Activated CD8-positive, alpha-beta memory T cell treated with anti-CD3 and anti-CD28 coated beads, Interleukin-2, amount 10 ng/mL, durations not matched to agents 7 days and 5 days (primary cell): ENCODE measurements around the gene SRA1. TPM values are rescaled to one million over a fixed set of nuclear protein-coding genes. Genes with fewer than 3 reads are reported as not detected.

Experiments used
- ATAC-seq: fragments of 150-1000 bp; cut with Tn5 transposase; one replicate; pipeline ENCODE4 v1.10.0; 2021; ENCODE audit warnings: moderate library complexity
- CTCF ChIA-PET: fragments of 350-600 bp; sonication (Branson Sonifier 250); formaldehyde crosslinking; loops from one replicate; lab custom pipeline; 2021; ENCODE audit warnings: antibody characterized with exemption; lab: Charles Lee
- DNase-seq: peaks from one replicate; pipeline ENCODE4 v3.0.0-alpha.2; 2020
- H3K27ac Mint-ChIP-seq: one replicate; pipeline ENCODE4 v1.8.0; 2021; ENCODE audit warnings: mild to moderate bottlenecking, mixed read lengths
- H3K27me3 Mint-ChIP-seq: one replicate; pipeline ENCODE4 v1.8.0; 2021; ENCODE audit warnings: mixed read lengths
- H3K36me3 Mint-ChIP-seq: one replicate; pipeline ENCODE4 v1.8.0; 2021; ENCODE audit warnings: mild to moderate bottlenecking, mixed read lengths
- H3K4me1 Mint-ChIP-seq: one replicate; pipeline ENCODE4 v1.8.0; 2021; ENCODE audit warnings: mixed read lengths
- H3K4me3 Mint-ChIP-seq: one replicate; pipeline ENCODE4 v1.8.0; 2021; ENCODE audit warnings: mild to moderate bottlenecking, moderate library complexity, mixed read lengths
- H3K9me3 Mint-ChIP-seq: one replicate; pipeline ENCODE4 v1.8.0; 2022; ENCODE audit warnings: low read depth, mixed read lengths
- total RNA-seq, 2 experiments: library from RNA; stranded (reverse); gene quantifications; one replicate each; pipeline ENCODE4 v1.2.3, GENCODE V29; 2021

Gene SRA1
- total RNA-seq, 2 experiments from 2014 or later = 37.9 to 47.3 TPM

- no peak for ATAC-seq
- peaks cover 36% of the 10 kb centered on the region for H3K36me3 Mint-ChIP-seq
- no peak for DNase-seq
- H3K4me3 Mint-ChIP-seq = no peak overlapping the region
- CTCF ChIA-PET = interaction anchor here (1.2 kb wide), 1 partner anchor 80 kb away, joined by 3 read pairs; the partner anchor contains the start of genes IK and NDUFA2
- no peak overlapping the region for H3K27ac Mint-ChIP-seq
- H3K9me3 Mint-ChIP-seq = no peaks in the 10 kb centered on the region
- peaks cover 59% of the 10 kb centered on the region for H3K4me1 Mint-ChIP-seq
- no peaks in the 10 kb centered on the region for H3K27me3 Mint-ChIP-seq
Observed at GRCh38 chr5:140567136-140567818, 10.0 kb upstream of the SRA1 start.

GRCh38 chr5:140566665-140567064 is 9.4 kb upstream of the SRA1 start:
- DNase-seq (no peak), ATAC-seq (no peak)
- peak overlapping the region; percentile 13 for H3K4me3 Mint-ChIP-seq
- peaks cover 59% of the 10 kb centered on the region for H3K4me1 Mint-ChIP-seq
- peaks cover 36% of the 10 kb centered on the region for H3K36me3 Mint-ChIP-seq
- no peaks in the 10 kb centered on the region for H3K9me3 Mint-ChIP-seq
- no peaks in the 10 kb centered on the region for H3K27me3 Mint-ChIP-seq
- CTCF ChIA-PET = interaction anchor here (1.2 kb wide), 2 partner anchors 9 to 81 kb away, joined by 3 to 4 read pairs; partner anchors contain the start of genes IK and NDUFA2
- H3K27ac Mint-ChIP-seq = peak overlapping the region; percentile 30

- ATAC-seq = no peak
- peak overlapping the region; percentile 95 for H3K27ac Mint-ChIP-seq
- H3K36me3 Mint-ChIP-seq = peaks cover 35% of the 10 kb centered on the region
- no peaks in the 10 kb centered on the region for H3K27me3 Mint-ChIP-seq
- H3K9me3 Mint-ChIP-seq = no peaks in the 10 kb centered on the region
- CTCF ChIA-PET = interaction anchor here (0.9 to 1.6 kb wide), 6 partner anchors 9 to 202 kb away, joined by 3 to 9 read pairs (median 4); partner anchors contain the start of genes IK, NDUFA2 and SRA1
- peaks cover 59% of the 10 kb centered on the region for H3K4me1 Mint-ChIP-seq
- H3K4me3 Mint-ChIP-seq = peak overlapping the region; percentile 94
- DNase-seq = no peak
Observed at GRCh38 chr5:140565780-140566095, 8.5 kb upstream of the SRA1 start.

GRCh38 chr5:140565024-140565779 is 7.9 kb upstream of the SRA1 start:
- CTCF ChIA-PET = interaction anchor here (0.9 to 1.6 kb wide), 6 partner anchors 8 to 202 kb away, joined by 3 to 9 read pairs (median 4); partner anchors contain the start of genes IK, NDUFA2 and SRA1
- peak; percentile 47 for DNase-seq
- H3K4me1 Mint-ChIP-seq = peaks cover 58% of the 10 kb centered on the region
- H3K36me3 Mint-ChIP-seq = peaks cover 30% of the 10 kb centered on the region
- H3K27ac Mint-ChIP-seq = peak overlapping the region; percentile 95
- no peaks in the 10 kb centered on the region for H3K9me3 Mint-ChIP-seq
- no peak for ATAC-seq
- H3K4me3 Mint-ChIP-seq = peak overlapping the region; percentile 94
- no peaks in the 10 kb centered on the region for H3K27me3 Mint-ChIP-seq

- Mint-ChIP-seq H3K9me3 (no peaks in the 10 kb centered on the region), H3K27ac (peak within 1 kb of the TSS; percentile 95), H3K27me3 (no peaks in the 10 kb centered on the region), H3K36me3 (peaks cover 30% of the 10 kb centered on the region), H3K4me3 (peak within 1 kb of the TSS; percentile 94), H3K4me1 (peaks cover 50% of the 10 kb centered on the region)
- peak; percentile 99 for DNase-seq
- ATAC-seq = peak; percentile 93
- CTCF ChIA-PET = interaction anchor here (0.9 to 1.6 kb wide), 5 partner anchors 7 to 83 kb away, joined by 3 to 9 read pairs (median 4); partner anchors contain the start of genes CD14, IK, NDUFA2 and SRA1
Observed at GRCh38 chr5:140564196-140565023, 7.1 kb upstream of the SRA1 start, which contains the start of the genes APBB3 and SLC35A4. APBB3 (minus strand) TSS chr5:140564598; CDS start chr5:140564245, 353 bp downstream. SLC35A4 (plus strand) TSS chr5:140564828; CDS start chr5:140567170, 2,342 bp downstream.

- no peak for ATAC-seq
- no peaks in the 10 kb centered on the region for H3K27me3 Mint-ChIP-seq
- peak overlapping the region; percentile 94 for H3K4me3 Mint-ChIP-seq
- CTCF ChIA-PET = interaction anchor here (1.1 kb wide), 1 partner anchor 69 kb away, joined by 3 read pairs; the partner anchor contains the start of gene CD14
- DNase-seq = peak; percentile 45
- H3K27ac Mint-ChIP-seq = peak overlapping the region; percentile 95
- no peaks in the 10 kb centered on the region for H3K9me3 Mint-ChIP-seq
- H3K36me3 Mint-ChIP-seq = peaks cover 29% of the 10 kb centered on the region
- H3K4me1 Mint-ChIP-seq = peaks cover 42% of the 10 kb centered on the region
Observed at GRCh38 chr5:140563596-140563995, 6.3 kb upstream of the SRA1 start.

GRCh38 chr5:140561753-140562523 is 4.7 kb upstream of the SRA1 start:
- Mint-ChIP-seq H3K9me3 (no peaks in the 10 kb centered on the region), H3K4me1 (peaks cover 33% of the 10 kb centered on the region), H3K4me3 (no peak overlapping the region), H3K36me3 (peaks cover 14% of the 10 kb centered on the region), H3K27me3 (no peaks in the 10 kb centered on the region), H3K27ac (no peak overlapping the region)
- CTCF ChIA-PET = interaction anchor here (0.8 kb wide), 1 partner anchor 14 kb away, joined by 3 read pairs; the partner anchor contains the start of gene EIF4EBP3
- DNase-seq = no peak
- ATAC-seq = no peak

GRCh38 chr5:140560227-140560626 is 3.0 kb upstream of the SRA1 start:
- ATAC-seq = no peak
- H3K4me3 Mint-ChIP-seq = no peak overlapping the region
- H3K4me1 Mint-ChIP-seq = peaks cover 30% of the 10 kb centered on the region
- CTCF ChIA-PET = no interaction called here
- H3K27me3 Mint-ChIP-seq = no peaks in the 10 kb centered on the region
- no peak overlapping the region for H3K27ac Mint-ChIP-seq
- no peaks in the 10 kb centered on the region for H3K9me3 Mint-ChIP-seq
- peaks cover 15% of the 10 kb centered on the region for H3K36me3 Mint-ChIP-seq
- no peak for DNase-seq

- no peak overlapping the region for H3K27ac Mint-ChIP-seq
- CTCF ChIA-PET = interaction anchor here (1.1 to 1.3 kb wide), 3 partner anchors 77 to 213 kb away, joined by 3 to 4 read pairs (median 3); no protein-coding TSS in a partner anchor
Observed at GRCh38 chr5:140558542-140558941, 1.3 kb upstream of the SRA1 start.

GRCh38 chr5:140557965-140558364 is 692 bp upstream of the SRA1 start:
- CTCF ChIA-PET = interaction anchor here (0.8 to 1.3 kb wide), 8 partner anchors 10 to 314 kb away, joined by 3 to 13 read pairs (median 3); partner anchors contain the start of genes EIF4EBP3 and IK
- H3K4me3 Mint-ChIP-seq = peak overlapping the region; percentile 79
- H3K4me1 Mint-ChIP-seq = peaks cover 44% of the 10 kb centered on the region
- peaks cover 23% of the 10 kb centered on the region for H3K36me3 Mint-ChIP-seq
- H3K27me3 Mint-ChIP-seq = no peaks in the 10 kb centered on the region
- DNase-seq (no peak), ATAC-seq (no peak)
- peak overlapping the region; percentile 87 for H3K27ac Mint-ChIP-seq
- no peaks in the 10 kb centered on the region for H3K9me3 Mint-ChIP-seq

More at GRCh38 chr5:140558542-140558941, 1.3 kb upstream of the SRA1 start:
- H3K9me3 Mint-ChIP-seq = no peaks in the 10 kb centered on the region
- no peak for DNase-seq
- H3K36me3 Mint-ChIP-seq = peaks cover 18% of the 10 kb centered on the region
- no peak overlapping the region for H3K4me3 Mint-ChIP-seq
- H3K4me1 Mint-ChIP-seq = peaks cover 42% of the 10 kb centered on the region
- ATAC-seq = no peak
- no peaks in the 10 kb centered on the region for H3K27me3 Mint-ChIP-seq

- DNase-seq (peak; percentile 41), ATAC-seq (peak; percentile 24)
- Mint-ChIP-seq H3K4me3 (peak overlapping the region; percentile 79), H3K36me3 (peaks cover 30% of the 10 kb centered on the region), H3K9me3 (no peaks in the 10 kb centered on the region), H3K4me1 (peaks cover 48% of the 10 kb centered on the region), H3K27me3 (no peaks in the 10 kb centered on the region), H3K27ac (peak overlapping the region; percentile 87)
- CTCF ChIA-PET = interaction anchor here (1.1 to 1.5 kb wide), 2 partner anchors 9 to 154 kb away, joined by 3 to 5 read pairs; no protein-coding TSS in a partner anchor
Observed at GRCh38 chr5:140556438-140556837, 835 bp downstream of the SRA1 start.
